GM18868 (cell line): ENCODE data around the gene PRKAG1.

Experiments
- ATAC-seq: cut with Tn5 transposase; IDR thresholded peaks from one replicate; pipeline ENCODE4 v1.9.1; 2021; ENCODE audit warnings: mild to moderate bottlenecking, moderate library complexity; ENCODE audit not compliant: unreplicated experiment

PRKAG1 gene

DNA sequence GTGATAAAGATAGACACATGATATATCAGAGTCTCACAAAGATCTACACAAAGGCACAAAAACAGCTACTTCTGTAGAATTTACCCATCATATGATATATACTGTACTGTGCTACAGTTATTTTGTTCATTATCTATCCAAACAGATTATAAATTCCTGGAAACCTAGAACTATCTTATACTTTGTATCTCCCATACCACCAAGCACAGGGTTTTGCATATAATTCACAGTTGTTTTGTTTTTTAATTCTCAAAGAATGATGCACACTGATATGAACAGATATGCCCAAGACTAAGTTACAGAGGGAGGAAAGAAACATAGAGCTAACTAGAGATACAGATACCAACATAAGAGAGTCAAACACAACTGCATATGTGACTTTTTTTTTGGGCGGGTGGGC is 3.4 kb downstream of the PRKAG1 start:
- no peak for ATAC-seq

DNA sequence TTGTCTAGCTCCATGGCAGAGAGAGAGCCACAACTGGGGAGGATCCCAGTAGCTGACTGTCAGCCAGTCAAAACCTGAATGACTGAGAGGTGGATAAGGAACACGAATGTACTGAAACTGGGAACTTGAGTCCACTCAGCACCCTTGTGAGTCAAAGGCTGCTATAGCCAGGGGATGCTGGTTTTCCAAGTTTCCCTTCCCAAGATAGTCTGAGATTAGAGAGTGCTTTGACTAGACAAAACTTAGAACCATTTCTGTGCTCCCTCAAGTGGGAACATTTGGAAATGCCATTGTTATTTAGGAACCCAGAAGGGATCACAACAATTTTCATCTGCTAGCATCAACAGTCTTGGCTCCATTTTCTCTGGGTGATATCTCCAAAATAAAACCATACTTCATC is 4.0 kb downstream of the PRKAG1 start:
- ATAC-seq, result no peak

GRCh38 chr12:49013428-49013827 is 5.1 kb downstream of the PRKAG1 start:
- no peak for ATAC-seq

- no peak for ATAC-seq
Measured at GRCh38 chr12:49012739-49013138, 5.8 kb downstream of the PRKAG1 start.

DNA sequence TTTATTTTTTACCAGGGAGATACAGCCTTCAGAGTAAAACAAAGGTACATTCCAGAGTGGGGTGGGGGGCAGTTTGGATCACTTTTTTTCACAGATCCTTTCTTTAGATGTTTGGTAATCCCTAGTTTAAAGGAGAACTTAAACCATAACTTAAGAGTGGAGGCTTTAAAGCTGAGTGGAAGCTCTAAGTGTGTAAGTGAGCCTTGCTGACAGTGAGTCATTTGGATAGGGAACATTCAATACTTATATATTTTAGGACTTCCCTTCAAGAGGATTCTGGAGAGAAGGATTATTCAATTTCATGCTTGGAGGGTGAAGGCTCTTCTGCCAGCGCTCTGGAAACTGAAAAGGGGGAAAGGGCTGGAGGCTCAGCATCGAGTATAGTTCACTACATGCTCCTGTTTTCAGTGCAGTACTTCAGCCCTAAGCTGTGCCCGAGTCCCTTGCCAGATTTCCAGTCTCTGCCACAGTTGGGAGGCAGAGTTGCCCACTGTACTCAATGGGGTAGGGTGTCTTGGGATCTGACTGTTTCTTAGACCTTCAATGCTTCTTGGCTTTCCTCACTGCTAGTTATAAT is 8.4 kb downstream of the PRKAG1 start:
- ATAC-seq, result no peak

DNA sequence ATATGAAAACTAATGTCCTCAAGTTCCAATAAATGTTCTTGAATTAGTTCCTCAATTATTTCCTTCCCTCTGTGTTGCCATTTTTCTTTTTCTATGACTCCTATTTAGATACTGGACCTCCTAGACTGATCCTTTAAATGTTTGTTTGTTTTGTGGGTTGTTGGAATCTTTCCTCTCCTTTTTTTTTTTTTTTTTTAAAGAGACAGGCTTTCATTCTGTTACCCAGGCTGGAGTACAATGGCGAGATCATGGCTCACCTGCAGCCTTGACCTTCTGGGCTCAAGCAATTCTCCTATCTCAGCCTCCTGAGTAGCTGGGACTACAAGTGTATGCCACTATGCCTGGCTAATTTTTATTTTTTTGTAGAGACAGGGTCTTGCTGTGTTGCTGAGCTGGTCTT is 9.6 kb downstream of the PRKAG1 start:
- ATAC-seq, result no peak

DNA sequence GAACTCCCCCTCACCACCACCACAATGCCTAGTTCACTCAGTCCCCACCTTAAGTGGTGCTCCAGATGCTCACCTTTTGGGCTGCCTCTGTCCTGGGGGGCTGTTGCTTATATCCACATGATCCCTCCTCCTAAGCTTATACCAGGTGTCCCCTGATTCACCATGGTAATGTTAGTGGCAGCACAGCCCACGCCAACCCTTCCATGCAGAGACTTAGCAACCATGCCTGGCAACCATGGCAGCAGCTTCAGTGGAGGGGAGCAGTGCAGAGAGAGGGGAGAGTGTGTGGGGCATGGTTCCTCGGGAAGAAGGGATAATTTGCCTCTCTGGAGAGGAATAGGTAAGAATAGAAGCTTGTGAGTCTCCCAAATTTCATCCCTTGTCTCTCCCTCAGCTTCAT is 18.2 kb downstream of the PRKAG1 start:
- ATAC-seq, result no peak

GRCh38 chr12:48999371-49000131 is 19.0 kb downstream of the PRKAG1 start, which contains the start of gene DDN:
TSS of gene DDN (minus strand) at chr12:48999375. CDS start at chr12:48999287, 88 bp downstream.
- ATAC-seq, result peak; percentile 47

GRCh38 chr12:48998497-48999353 is 19.9 kb downstream of the PRKAG1 start:
- peak; percentile 9 for ATAC-seq

GRCh38 chr12:48997719-48998496 is 20.7 kb downstream of the PRKAG1 start:
- peak; percentile 32 for ATAC-seq

DNA sequence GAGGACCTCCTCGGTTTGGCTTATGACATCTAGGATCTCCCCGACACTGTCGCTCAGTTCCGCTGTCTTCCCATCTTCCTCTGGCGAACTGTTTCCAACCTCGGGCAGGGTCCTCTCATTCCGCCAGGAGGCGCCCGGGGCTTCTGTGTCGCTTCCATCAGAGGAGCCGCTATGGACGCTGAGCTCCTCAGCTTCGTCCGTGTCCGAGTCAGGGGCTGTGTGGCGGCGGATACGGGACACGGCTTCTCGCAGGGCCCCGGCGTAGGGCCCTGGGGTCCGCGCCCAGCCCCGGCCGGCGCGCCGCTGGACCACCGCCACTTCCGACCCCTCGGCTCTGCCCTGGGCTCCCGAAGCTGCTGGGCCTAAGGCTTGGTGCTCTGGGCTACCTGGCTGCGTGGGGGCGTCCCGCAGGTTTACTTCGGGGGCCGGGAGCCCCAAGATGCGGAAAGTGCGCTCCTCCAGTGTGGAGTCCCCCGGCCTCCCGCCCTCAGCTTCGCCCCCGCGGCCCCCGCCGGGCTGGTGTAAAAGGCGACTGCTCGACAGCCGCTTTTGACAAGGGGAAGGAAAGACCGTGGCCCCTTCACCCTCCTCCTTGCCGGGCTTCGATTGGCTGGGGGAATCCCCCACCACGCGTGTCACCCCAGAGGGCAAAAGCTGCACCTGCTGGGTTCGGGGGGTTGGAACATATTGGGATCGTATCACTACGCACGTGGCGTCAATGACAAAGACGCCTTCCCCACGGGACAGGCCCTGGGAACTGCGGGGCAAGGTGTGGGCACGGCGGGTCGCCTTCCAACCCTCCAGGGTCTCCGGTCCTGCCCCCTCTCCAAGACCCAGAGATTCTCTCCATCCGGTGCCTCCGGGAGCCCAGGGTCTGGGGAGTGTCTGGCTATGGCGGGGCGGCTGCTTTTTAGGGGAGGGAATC is 21.5 kb downstream of the PRKAG1 start:
- no peak for ATAC-seq

- no peak for ATAC-seq
Measured at GRCh38 chr12:48995086-48995879, 23.3 kb downstream of the PRKAG1 start.

DNA sequence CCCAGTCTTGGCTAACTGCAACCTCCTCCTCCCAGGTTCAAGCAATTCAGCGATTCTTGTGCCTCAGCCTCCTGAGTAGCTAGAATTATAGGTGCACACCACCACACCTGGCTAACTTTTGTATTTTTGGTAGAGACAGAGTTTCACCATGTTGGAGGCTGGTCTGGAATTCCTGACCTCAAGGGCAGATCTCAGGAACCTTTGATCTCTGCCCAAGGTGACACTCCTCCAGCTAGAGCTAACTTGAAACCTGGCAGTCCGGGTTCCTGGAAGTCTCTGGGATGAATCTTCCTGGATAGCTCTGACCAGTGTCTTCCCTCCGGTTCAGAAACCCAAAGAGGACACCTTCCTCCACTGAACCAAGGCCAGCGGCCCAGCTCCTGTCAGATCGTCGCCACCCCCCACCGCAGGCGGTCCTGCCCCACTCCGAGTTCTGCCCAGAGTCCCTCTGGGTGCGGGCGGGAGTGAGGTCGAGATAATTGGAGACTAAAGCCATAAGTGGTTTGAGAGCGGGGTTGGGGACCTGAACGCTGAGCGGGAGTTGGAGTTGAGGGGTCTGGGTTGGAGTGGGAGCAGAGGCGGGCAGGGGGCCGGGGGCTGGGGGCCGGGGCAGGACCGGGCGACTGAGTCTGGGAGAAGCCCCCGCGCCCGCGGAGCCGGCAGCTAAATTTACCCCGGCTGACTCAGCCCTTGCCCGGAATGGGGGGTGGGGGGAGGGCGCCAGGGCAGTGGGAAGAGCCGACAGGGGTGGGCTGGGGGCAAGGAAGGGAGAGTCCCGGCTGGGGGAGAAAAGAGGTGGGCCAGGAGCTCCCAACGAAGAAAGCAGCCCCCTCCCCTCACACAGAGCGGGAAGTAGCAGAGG is 24.1 kb downstream of the PRKAG1 start:
- ATAC-seq, result no peak

GRCh38 chr12:48993787-48994186 is 24.8 kb downstream of the PRKAG1 start:
- ATAC-seq, result no peak

- no peak for ATAC-seq
Measured at GRCh38 chr12:48991247-48992050, 27.1 kb downstream of the PRKAG1 start.

DNA sequence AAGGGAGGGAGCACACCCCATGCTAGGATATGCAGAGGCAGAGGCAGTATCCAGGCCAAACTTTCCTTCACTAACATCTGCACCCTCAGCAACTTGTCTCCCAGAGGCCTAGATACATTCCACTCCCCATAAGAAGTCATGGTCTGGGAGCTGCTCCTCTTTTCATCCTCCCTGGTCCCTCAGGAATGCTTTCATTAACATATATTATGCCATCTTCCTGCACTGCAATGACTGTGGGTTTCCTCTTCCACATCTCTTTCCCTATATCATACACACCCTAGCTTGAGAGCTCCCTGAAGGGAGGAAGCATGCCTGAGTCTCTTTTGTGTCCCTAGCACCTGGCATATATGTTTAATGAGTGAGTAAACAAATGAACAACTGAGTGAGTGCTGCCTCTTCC is 28.0 kb downstream of the PRKAG1 start:
- no peak for ATAC-seq

DNA sequence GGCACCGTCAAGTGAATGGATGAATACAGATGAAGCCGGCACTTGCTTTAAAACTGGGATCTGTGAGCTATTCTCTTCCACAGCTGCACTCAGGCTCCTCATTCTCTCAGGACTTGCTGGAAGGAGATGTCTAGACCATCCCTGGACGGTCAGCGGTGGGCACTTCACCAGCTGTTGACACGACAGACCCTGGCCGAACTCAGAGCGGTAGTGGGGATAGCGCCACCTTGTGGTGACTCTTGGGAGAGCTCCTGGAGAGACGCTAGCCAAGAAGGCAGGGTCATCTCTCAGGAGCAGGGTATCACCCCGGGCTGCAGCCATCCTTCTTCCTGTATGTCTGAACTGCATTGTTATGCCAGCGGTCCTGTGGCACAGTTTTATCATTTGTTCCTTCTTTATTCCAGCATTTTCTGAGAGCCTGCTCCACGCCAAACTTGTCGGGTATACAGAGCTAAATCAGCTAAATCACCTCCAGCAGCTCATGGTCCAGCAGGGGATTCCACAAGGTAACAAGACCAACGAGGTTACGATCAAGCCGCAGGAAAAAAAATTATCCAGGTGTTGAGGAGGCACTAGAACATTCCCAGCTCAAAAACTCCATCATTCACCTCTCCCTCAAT is 30.4 kb downstream of the PRKAG1 start:
- ATAC-seq, result no peak
